Medulla oblongata (tissue), 1 donor: ENCODE measurements around the gene TM4SF4.

Source experiments
- DNase-seq: peaks from one replicate; pipeline ENCODE4 v3.0.0-alpha.2; 2015; ENCODE audit errors: extremely low spot score

The TM4SF4 gene

DNA sequence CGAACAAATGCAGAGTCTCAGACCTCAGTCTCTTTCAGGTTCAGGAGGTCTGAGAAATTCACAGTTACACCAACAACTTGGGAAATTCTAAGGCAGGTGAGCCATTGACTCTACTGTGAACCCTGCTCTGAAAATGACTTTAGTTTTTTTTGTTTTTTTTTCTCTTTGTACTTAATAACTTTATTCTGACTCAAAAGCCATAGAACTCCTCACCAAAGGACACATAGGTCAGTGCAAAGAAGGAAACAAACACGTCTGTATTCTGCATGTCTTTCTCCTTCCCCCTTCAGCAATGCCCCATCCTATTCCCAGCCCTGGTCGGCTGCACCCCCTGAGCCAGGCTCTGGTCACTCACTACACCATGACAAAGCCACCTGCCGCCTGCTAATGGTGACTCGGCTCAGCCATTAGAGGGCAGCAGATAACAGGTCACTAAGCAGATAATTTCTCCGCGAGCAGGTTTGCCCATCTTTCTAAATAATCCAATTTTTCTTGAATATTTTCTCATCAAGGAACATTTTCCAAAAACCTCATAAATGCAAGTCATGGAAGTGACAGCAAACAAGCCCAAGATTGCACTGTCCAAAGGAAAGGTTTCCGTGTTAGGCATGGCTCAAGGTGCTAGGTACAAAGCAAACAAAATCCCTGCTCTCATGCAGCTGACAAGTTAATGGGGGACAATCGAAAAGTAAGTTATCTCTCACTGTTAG lies 37.7 kb downstream of the TM4SF4 start:
- peak; percentile 84 for DNase-seq

DNA sequence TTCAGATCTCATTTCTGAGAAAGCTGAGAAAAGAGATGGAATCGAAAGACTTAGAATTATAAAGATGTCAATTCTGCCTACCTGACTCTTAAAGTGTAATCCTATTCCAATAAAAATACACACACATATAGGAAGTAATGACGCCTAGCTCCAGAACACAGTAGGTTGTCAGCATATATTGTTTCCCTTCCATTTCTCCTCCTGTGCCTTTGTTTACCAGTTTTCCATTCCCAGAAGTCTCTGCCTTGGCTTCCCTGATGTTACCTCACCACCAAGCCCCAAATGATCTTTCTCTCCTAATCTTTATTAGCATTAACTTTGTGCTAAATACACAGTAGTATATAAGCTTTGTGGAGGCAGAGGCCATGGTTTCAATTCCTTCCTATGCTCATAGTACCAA lies 40.0 kb downstream of the TM4SF4 start:
- DNase-seq = no peak

DNA sequence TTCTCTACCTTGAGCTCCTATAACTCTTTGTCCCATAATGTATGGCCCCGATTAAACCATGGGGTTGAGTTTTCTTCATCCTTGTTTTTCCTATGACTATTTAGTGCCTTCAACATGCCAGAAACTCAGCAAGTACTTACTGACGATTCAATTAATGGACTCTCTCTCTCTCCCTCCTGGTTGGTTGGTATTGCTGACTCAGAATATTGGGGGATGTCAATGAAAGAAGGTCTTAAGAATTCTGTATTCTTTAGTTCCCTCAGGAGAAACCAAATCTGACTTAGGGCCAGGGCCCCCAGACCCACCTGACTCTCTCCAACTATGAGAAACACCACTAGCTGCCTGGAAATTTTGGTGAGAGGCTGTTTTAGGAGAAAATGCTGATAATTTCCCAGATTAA lies 40.8 kb downstream of the TM4SF4 start:
- no peak for DNase-seq

DNA sequence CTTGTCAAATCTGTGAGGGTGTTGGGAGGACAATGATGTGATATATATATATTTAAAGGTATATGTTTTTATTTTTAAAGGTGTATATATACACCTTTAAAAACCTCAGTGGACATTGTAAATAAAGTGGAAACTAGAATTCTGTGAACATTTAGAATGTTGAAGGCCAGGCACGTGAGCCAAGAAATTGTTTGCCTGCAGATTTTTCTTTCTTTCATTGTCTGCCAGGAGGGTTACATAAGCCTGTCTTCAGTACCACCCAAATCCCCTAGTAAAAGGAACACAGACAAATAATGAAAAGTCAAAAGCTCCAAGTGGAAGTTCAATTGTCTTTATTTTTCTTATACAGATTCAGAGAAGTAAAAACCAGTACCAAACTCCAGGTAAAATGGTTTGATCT lies 42.4 kb downstream of the TM4SF4 start:
- no peak for DNase-seq

DNA sequence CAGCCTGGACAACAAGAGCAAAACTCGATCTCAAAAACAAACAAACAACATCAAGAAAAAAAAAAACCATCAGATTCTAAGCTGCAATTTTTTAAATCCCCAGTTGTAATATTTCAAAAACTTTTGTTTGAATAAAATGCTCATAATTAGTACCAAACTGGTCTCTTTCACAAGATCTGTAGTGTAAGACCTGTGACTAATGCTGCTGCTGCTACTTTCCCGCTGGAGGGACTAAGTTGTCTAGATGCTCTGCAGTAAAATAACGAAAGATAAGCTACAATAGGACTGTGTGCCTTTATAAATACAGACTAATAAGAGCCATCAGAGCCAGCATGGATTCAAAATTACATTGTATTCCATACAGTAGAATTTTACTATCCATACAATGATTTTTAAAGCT lies 45.4 kb downstream of the TM4SF4 start:
- no peak for DNase-seq

DNA sequence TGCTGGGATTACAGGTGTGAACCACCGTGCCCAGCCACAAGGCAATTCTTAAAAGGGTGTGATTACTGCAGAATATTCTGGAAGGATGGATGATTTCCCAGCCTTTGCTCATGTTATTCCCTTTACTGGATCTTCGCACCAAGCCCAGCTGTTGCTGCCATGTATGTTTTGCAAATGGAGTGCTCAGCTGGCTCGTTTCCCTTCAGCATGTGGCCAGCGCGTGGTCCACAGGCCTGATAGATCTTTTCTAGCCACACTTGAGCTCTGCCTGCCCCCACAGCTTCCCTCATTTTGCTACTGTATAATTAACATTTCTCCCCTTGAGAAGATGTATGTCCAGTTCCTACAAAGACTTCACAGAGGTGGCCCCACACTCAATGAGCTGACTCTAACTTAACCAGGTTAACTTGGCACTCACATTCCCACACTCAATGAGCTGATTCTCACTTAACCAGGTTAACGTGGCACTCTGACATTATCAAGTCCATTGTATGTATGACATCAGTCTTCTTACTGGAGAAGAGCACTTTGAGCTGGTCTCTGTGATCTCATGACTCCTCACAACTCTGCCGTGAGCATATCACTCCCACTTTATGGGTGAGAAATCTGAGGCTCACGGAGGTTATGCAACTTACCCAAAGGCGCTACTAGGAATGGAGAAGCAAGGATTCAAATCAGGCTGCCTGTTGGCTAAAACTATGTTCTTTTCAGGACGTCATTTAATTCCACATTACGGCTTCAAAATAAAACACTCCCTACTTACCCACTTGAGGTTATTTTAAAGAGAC lies 49.2 kb downstream of the TM4SF4 start:
- DNase-seq = no peak

DNA sequence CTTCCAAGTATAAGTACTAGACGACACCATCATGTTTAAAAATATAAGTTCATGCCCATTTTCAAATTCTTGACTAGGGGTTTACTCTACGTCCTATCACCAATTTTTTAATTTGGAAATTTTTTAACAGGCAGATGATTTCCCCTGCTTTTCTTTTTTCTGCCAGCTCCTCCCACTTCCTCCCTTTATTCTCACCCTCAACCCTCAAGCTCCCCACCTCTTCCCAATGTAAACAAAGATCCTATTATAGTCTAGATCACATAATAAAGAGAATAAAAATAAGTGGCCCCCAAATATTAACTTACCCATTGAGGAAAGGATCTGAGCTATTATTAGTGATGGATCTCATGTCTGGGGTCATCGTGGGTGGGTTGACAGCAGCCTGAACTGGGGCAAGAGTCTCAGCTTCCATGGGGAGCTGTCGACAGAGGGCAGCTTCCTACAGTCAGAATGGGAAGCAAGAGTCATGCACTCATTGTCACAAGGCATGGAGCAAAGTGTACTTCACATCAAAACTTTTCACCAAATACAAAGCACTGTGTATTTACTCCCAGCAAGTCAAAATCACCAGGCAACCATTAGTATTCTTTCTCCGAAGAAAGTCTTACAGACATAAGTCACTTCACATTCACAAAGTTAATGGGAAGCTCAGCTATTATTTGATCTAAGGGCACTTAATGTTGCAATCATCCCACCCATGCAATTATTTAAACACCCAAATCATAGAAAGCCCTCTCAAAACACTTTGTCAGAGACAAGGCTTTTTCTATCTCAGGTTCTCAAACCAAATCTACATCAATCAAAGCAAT lies 53.2 kb downstream of the TM4SF4 start:
- peak; percentile 73 for DNase-seq

DNA sequence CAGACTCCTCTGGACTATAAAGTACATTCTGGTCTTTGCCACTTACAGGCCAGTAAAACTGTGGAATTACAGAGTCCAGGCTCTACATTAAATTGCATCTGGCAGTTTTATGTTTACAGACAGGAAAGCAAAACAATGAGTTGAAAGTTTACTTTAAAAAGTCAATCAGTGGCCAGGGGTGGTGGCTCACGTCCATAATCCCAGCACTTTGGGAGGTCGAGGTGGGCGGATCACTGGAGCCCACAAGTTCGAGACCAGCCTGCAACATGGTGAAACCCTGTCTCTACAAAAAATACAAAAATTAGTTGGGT lies 53.8 kb downstream of the TM4SF4 start:
- no peak for DNase-seq

DNA sequence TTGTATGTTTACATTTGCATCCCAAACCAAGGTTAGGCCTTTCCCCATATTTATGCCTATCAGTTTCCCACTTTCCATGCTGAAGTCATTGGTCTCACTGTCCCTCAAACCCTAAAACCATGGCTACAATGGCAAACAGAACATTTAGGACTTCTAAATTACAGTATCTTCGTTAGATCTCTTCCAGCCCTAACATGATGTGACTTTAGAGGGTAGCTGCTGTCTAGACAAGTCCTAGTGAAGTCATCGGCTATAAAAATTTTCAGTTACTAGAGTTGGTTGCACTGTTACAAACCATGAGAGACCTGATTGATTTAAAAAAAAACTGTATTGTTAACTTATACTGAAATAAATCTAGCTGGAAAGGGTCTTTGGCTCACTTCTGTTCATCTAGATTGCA lies 54.6 kb downstream of the TM4SF4 start:
- DNase-seq = no peak

DNA sequence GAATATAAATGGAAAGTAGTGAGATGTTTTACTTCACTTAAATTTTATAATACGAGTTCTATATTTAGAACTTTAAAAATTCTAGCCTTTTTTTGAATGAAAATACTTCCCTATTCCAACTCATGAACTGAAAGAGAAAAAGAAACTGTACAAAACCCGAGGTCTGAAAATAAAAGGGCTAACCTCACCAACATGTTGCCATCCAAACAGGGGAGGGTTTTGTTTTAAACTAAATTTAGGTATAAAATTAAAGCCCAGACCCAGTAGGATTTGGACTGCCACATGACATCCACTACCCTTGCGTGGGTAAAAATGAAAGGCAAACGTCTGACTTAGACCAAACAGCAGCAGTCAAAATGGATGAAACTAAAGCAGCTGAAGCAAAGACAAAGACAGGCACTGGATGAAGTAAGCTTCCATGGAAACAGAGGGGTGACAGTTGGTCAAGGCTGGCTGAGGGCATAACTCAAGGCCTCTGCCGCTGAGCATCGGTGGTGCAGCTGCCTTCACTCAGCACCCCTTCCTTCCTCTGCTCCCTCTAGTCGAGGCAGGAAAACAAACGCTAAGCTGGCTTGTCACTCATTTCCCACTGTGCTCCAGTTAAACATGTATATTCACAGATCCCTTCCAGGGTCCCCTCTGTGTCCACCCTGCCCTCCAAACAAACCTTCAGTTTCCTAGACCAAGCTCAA lies 58.1 kb downstream of the TM4SF4 start:
- peak; percentile 73 for DNase-seq

DNA sequence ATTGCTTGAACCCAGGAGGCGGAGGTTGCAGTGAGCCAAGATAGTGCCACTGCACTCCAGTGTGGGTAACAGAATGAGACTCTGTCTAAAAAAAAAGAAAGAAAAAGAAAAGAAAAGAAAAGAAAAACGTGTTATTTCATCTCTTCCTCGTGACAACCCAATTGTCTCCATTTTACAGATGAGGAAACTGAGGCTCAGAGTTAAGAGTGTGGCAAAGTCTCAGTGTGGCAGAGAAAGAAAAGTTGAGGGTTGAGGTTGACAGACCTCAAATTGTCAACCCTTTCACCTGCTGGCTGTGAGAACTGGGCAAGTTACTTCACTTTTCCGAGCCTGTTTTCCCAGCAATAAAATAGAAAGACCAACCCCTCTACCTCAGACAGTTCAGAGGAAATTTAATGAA lies 59.6 kb downstream of the TM4SF4 start:
- no peak for DNase-seq

DNA sequence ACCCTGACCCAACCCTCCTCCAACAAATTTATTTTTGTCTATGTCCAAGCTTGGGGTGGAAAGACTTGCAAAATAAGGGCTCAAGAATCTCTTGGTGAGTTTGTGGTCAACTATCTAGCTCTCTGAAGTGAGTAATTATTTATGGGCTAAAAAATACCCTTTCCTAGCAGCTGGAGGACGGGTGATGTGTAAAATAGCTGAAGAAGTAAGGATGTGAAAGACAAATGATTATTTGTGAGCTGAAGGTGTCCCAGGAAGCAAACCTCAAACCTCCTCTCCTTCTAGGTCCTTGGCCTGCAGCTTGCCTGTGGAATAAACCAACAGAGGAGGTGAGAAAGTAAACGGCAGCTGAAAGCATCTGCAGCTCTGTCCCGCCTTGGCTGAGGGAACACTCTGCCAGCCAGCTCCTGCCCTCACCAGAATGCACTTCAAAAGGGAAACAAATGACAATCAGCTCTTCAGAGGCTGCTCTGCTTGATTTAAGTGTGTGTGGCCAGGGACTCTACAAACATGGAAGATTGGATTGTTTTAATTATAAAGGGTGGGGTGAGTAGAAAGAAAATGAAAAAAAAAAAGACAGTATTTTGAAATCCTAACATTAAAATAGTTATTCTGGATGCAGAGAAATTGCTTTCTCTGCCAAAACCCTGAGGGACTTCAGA lies 60.3 kb downstream of the TM4SF4 start:
- DNase-seq = peak; percentile 81

DNA sequence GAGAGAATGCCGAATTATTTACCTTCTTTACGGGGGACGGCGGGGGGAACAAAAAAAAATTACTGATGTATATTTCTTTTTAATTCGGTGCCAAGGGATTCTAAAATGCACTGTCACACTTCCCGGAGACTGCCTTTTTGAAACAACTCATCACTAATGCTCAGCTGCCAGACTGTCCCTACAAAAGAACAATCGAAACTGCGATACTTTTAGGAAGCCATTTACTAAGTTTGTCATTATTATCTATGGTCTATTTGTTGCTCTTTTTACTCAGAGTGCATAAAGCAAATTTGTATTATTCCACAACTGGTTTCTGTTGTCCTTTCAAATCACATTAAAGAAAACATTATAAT lies 60.8 kb downstream of the TM4SF4 start:
- DNase-seq = peak; percentile 35

DNA sequence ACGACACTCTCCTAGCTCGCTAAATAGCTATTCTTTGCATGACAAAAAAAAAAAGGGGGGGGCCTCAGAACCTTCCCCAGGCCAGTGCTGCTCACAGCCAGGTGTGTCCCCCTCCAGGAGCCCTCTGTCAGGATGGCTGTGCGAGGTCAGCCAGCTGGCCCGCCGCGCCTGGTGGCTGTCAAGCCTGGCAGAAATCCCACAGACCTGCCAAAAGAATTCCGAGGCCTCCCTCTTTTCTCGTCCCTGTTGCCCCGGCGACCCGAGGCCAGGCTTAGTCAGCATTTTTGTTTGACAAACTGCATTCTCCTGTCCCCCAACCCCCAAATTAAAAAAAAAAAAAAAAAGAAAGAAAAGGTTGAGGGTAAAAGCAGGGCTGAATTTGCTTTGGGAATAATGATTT lies 61.9 kb downstream of the TM4SF4 start:
- peak; percentile 62 for DNase-seq

DNA sequence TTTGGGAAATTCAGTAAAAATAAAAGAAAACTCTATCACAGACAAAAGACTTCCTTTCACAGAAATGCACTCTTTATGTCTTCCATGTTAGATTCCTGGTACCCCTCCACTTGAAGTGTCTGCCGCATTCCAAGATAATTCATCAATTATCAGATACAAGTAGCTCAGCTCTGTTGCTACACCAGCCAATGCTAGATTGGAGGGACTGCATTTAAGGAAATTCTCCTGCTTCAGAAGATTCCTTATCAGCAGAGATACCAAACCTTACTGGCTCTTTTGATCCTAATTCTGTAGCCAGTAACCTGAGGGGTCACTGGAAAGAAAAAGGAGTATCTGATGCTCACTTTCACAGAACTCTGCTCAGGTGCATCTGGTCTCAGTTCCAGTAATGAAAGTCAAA lies 63.9 kb downstream of the TM4SF4 start:
- DNase-seq = no peak

DNA sequence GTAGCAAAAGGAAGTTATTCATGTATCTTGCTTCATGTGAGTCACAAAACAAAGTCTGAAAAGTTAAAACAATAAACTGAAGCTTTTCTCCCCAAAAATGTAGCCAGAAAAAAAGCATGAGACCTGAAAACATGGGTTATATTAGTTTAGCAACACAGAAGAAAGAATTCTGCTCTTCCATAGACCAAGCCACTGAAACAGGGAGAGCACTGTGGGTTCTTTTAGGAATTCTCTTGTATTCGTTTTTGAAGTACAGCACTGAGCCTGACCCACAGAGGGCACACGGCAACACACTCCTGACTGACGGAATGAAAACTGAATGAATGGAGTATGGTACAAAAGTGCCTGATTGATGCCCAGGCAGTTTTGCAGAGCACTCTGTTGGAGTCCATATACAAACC lies 66.6 kb downstream of the TM4SF4 start:
- no peak for DNase-seq

DNA sequence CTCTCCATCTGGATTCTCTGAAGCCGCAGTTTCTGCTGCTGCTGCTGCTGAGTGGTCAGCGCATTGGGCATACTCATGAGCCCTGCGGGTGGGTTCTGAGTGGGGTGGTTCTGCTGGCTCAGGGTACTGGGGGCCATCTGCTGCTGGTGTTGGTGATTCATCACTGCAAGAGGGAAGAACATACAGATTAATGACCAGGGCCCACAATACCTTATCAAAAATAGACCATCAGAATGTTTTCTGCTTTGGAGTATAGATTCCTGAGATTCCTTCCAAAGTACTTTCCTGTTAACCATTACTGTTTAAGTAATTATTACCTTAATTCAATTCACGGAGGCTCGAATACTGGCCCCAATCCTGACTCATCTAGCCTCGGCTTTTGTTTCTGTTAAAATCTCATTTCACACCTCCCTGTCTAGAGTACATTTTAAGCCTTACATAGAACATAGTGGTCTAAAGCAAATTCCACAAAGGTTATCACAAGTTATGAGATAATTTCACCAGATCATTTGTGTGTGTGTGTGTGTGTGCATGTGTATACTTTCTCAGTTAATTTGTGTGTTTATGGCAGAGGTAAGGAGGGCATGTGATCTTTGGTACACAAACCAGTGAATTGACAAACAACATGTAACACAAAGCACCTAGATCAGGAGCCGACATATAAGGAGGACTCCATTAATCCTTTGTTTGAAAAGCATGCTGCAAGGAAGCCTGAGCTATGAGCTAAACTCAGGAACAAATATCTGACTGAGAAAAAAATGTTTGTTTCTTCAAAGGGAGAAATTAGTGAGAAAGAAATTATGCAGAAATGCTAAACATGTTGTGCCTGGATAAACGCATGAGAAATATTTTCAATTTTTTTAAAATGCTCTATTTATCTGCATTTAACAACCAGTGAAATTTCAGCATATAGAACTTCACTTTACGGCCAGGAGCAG lies 68.1 kb downstream of the TM4SF4 start:
- no peak for DNase-seq

DNA sequence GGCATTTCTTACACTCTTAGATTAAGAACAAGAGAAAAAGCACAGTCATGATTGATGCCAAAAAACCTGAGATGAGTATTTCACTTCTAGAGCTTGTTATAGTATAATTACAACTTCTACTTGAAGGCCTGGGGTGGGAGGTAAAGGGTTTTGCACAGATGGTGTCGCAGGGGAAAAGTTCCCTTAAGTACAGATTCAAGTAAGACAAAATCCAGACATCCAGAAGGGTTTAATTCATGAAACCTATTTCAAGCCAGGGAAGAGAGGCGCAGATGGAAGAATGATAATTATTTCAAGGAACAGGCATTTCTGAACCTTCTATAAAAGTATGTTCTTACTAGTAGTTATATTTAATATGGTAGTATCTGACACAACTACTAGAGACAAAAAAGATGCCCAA lies 70.6 kb downstream of the TM4SF4 start:
- no peak for DNase-seq

DNA sequence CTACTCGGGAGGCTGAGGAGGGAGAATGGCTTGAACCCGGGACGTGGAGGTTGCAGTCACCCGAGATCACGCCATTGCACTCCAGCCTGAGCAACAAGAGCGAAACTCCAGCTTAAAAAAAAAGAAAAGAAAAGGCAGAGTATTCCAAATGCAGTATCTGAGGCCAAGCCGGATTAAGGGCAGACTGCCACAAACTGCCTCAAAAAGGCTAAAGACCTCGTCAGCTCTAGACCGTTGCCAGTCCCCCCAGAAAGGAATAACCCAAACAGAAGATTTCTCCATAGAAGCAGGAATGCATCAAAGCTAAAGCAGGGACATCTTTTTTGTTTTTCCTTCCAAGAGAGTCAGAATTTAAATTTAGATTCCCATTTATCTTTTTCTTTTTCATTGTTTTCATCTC lies 72.9 kb downstream of the TM4SF4 start:
- peak; percentile 85 for DNase-seq

DNA sequence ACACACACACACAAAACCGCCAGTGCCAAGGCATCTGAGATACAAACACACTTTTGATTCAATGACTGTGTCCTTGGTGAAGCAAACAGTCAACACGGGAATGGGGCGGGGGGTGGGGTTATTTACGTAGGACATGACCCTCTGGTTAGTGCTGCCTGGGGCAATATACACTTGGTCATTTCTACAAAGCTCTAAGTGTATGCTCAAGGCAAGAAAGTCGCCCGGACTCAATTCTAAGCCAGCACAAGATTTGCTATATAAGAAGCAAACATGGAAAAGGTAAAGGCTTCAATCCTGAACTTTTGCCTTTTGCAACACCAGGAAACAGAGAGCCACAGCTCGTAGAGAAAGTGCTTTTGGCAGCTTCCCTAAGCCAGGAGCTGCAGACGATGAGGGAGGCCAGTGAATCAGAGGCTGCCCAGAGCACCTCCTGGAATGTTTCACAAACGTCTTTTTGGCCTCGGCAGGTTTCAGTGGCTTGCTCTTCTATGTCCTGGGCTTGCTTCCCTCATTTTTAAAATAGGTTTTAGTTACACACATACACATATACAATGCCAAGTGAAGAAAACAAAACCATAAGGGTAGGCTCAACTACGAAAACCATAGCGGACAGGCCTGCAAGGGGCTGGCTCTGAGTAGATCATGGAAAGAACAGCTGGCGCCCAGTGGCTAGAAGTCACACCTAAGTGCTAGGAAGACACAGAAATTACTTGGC lies 73.6 kb downstream of the TM4SF4 start:
- DNase-seq = peak; percentile 42
